HG02981 (cell line): ENCODE measurements around the gene STOX1.
"Not testable (repeated sequence)": the region's sequence is repeated elsewhere in the genome, so short reads cannot be mapped to it uniquely, and the experiment has no call there.

Experiments used
- ATAC-seq: cut with Tn5 transposase; IDR thresholded peaks from one replicate; pipeline ENCODE4 v1.9.1; 2021; ENCODE audit warnings: mild to moderate bottlenecking, moderate library complexity; ENCODE audit not compliant: unreplicated experiment

The STOX1 gene

GRCh38 chr10:68878496-68878895 lies 51.2 kb downstream of the STOX1 start:
- ATAC-seq: no peak

- ATAC-seq: no peak
These were observed 52.3 kb downstream of the STOX1 start for GRCh38 chr10:68879628-68880027.

- no peak for ATAC-seq
These were observed 52.9 kb downstream of the STOX1 start for GRCh38 chr10:68880181-68880580.

GRCh38 chr10:68895041-68895440 lies 67.7 kb downstream of the STOX1 start:
- no peak for ATAC-seq

- ATAC-seq: no peak
These were observed 70.0 kb downstream of the STOX1 start for GRCh38 chr10:68897336-68897741.

- ATAC-seq: no peak
These were observed 71.9 kb downstream of the STOX1 start for GRCh38 chr10:68899186-68899745.

GRCh38 chr10:68900427-68901104 lies 73.2 kb downstream of the STOX1 start:
- ATAC-seq: peak; percentile 31

- ATAC-seq: peak; percentile 97
These were observed 74.0 kb downstream of the STOX1 start, which contains the start of gene DDX50 for GRCh38 chr10:68901105-68901927. Gene DDX50 (plus strand): TSS chr10:68901315. CDS start chr10:68901385, 70 bp downstream.

- no peak for ATAC-seq
These were observed 75.1 kb downstream of the STOX1 start for GRCh38 chr10:68902382-68902781.

GRCh38 chr10:68924593-68924992 lies 97.3 kb downstream of the STOX1 start:
- no peak for ATAC-seq

- ATAC-seq: no peak
These were observed 98.2 kb downstream of the STOX1 start for GRCh38 chr10:68925489-68925888.

- not testable (repeated sequence) for ATAC-seq
These were observed 101.8 kb downstream of the STOX1 start for GRCh38 chr10:68929157-68929556.

GRCh38 chr10:68929888-68930287 lies 102.6 kb downstream of the STOX1 start:
- ATAC-seq: not testable (repeated sequence)

- ATAC-seq: not testable (repeated sequence)
These were observed 105.5 kb downstream of the STOX1 start for GRCh38 chr10:68932860-68933259.

- ATAC-seq: no peak
These were observed 107.7 kb downstream of the STOX1 start for GRCh38 chr10:68934994-68935393.

GRCh38 chr10:68938117-68938516 lies 110.8 kb downstream of the STOX1 start:
- ATAC-seq: no peak

- no peak for ATAC-seq
These were observed 111.6 kb downstream of the STOX1 start for GRCh38 chr10:68938884-68939283.

GRCh38 chr10:68940917-68941316 lies 113.6 kb downstream of the STOX1 start:
- not testable (repeated sequence) for ATAC-seq
